ENCODE measurements around the gene CRPPA.

- TF ChIP-seq CTCF (IDR thresholded peaks at IDR 0.05) (no peak), POLR2A (IDR thresholded peaks at IDR 0.05) (no peak)
Measured at GRCh38 chr7:16398146-16399017, 23.0 kb downstream of the CRPPA start.
